Ovary (tissue), 9 donors: Measurements from ENCODE around the gene SLAMF9. TPM values are rescaled to one million over a fixed set of nuclear protein-coding genes. Genes with fewer than 3 reads are reported as not detected.

Source experiments
- DNase-seq, 5 donors: peaks; one replicate each; pipeline ENCODE4 v3.0.0-alpha.2; 2019 to 2020
- H3K27ac ChIP-seq, 2 donors: fragments of 200-600 bp; one replicate each; pipeline versions ENCODE4 v1.5.1 to v1.8.0; 2019 to 2022
- H3K27me3 ChIP-seq: fragments of 200-600 bp; one replicate; pipeline ENCODE4 v1.8.0; 2022
- H3K36me3 ChIP-seq: fragments of 200-600 bp; sonication (generic); one replicate; pipeline ENCODE4 v1.5.1; 2019
- H3K4me1 ChIP-seq: one replicate; pipeline ENCODE4 v1.8.1; 2013; ENCODE audit warnings: mild to moderate bottlenecking, moderate library complexity; ENCODE audit not compliant: insufficient read depth
- H3K4me3 ChIP-seq: fragments of 200-600 bp; sonication (generic); one replicate; pipeline ENCODE4 v1.5.1; 2017
- H3K9me3 ChIP-seq, 2 donors: fragments of 200-600 bp in 1 of 2; sonication (generic) in 1 of 2; one replicate each; pipeline versions ENCODE4 v1.5.1 to v1.8.1; 2013 to 2019; ENCODE audit warnings: mild to moderate bottlenecking in 1 of 2, moderate library complexity in 1 of 2
- EP300 ChIP-seq: sonication (generic); formaldehyde crosslinking; IDR thresholded peaks from one replicate; pipeline ENCODE4 v1.6.1; 2017; ENCODE audit warnings: antibody characterized with exemption
- POLR2A ChIP-seq: fragments of 450-650 bp; IDR thresholded peaks from one replicate; pipeline ENCODE4 v1.6.1; 2017; ENCODE audit warnings: antibody characterized with exemption, mild to moderate bottlenecking, moderate library complexity
- WGBS, 3 donors: extraction: QIAGEN DNeasy Blood & Tissue Kit in 1 of 3; methylation state at CpG; one replicate each; pipeline versions ENCODE4 v1.1.5 to v1.1.7; 2013 to 2017; 5-methylcytosine and 5-hydroxymethylcytosine counted together
- intact Hi-C, 4 donors: fragments of 100-400 bp; cut with DNase I; formaldehyde crosslinking; loops; one replicate each; pipeline versions ENCODE4 v1.11.0 to v1.15.1; 2022 to 2023
- polyA plus RNA-seq, 2 donors: library from polyadenylated mRNA; stranded (reverse); fragments of 200-250 nt in 1 of 2; fragments of 350-450 nt in 1 of 2; fragmentation: Illumina TruSeq in 1 of 2; extraction: RNeasy Lipid Tissue Mini Kit (QIAGEN cat#74804) in 1 of 2; gene quantifications; one replicate each; pipeline ENCODE4 v1.2.3, GENCODE V29; 2013 to 2014
- total RNA-seq, 7 donors: library from RNA; depleted of rRNA in 2 of 7; stranded (reverse); fragments of >200 nt in 2 of 7; fragmentation: NEBNext Ultra II Directional in 3 of 7; extraction: Animal tissue kit (Norgen Biotek cat#: 25700) in 3 of 7; gene quantifications; one replicate each; pipeline versions ENCODE4 v1.1.0 to v1.2.4, GENCODE V29; 2016 to 2023
- TF ChIP-seq, protein P1 (sequence below), 3 donors: fragments of 450-650 bp in 2 of 3; fragments of 200-600 bp in 1 of 3; IDR thresholded peaks; one replicate each; pipeline versions ENCODE4 v1.5.1 to v1.8.0; 2016 to 2022; ENCODE audit warnings: antibody characterized with exemption in 3 of 3, mild to moderate bottlenecking in 1 of 3
- donor health status: DM: no; HTN: no; CAD: no; lungs with moderate emphysema.
- donor health status: DM: no; HTN: no; CAD: no.
- donor health status: Bipolar disorder and iron deficiency.
- donor health status: DM: yes; HTN: yes; CAD: no.
- donor health status: DM: no; HTN: no; CAD: no.
- donor health status: DM: yes; HTN: yes; CAD: no.

SLAMF9 gene
- total and polyA plus RNA-seq, 9 donors = not detected

DNA sequence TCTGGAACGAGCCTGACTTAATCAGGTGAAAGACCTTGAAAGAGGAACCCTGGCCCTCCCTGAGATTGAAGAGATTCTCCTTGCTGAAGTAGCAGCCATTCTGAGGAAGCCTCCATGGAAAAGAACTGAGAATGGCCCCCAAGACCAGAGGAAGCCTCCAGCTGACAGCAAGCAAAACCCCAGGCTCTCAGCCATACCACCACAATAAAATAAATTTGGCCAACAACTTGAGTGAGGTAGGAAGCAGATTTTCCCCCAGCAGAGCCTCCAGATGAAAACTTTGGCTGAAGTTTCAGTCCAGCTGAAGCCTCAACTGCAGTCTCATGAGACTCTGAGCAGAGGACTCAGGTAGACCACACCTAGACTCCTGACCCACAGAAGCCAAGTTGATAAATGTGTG is 34.0 kb upstream of the SLAMF9 start:
- Histone ChIP-seq H3K27ac (no peak overlapping the region), H3K4me3 (no peak overlapping the region), H3K4me1 (no peaks in the 10 kb centered on the region), H3K9me3 (no peaks in the 10 kb centered on the region), H3K36me3 (no peaks in the 10 kb centered on the region), H3K27me3 (no peaks in the 10 kb centered on the region)
- DNase-seq = no peak
- intact Hi-C loops = no loop called here
- no peak for TF ChIP-seq EP300
- TF ChIP-seq, protein P1, sequence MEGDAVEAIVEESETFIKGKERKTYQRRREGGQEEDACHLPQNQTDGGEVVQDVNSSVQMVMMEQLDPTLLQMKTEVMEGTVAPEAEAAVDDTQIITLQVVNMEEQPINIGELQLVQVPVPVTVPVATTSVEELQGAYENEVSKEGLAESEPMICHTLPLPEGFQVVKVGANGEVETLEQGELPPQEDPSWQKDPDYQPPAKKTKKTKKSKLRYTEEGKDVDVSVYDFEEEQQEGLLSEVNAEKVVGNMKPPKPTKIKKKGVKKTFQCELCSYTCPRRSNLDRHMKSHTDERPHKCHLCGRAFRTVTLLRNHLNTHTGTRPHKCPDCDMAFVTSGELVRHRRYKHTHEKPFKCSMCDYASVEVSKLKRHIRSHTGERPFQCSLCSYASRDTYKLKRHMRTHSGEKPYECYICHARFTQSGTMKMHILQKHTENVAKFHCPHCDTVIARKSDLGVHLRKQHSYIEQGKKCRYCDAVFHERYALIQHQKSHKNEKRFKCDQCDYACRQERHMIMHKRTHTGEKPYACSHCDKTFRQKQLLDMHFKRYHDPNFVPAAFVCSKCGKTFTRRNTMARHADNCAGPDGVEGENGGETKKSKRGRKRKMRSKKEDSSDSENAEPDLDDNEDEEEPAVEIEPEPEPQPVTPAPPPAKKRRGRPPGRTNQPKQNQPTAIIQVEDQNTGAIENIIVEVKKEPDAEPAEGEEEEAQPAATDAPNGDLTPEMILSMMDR (IDR thresholded peaks at IDR 0.05) = no peak
- no peak for TF ChIP-seq POLR2A
- WGBS, 3 donors = 20 to 50% (median 27%) methylated on average over 1 of the region's 1 CpG

DNA sequence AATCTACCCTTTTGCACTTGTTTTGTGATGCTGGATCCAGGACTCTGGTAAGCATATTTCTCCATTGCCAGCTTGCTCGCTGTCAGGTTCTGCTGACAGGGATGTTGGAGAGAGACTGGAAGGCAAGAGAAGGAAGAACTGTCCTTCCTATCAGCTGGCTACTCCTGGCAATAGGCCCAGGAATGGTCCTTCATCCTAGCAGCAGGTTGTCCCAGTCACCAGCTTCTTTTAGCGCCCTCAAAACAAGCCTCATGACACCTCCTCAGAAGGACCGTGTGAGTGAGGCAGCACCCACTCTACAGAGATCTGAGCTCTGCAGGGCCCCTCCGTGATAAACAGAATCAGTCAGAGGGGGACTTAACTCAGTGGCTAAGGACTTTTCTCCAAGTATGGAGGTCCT is 33.1 kb upstream of the SLAMF9 start:
- no peaks in the 10 kb centered on the region for H3K36me3 ChIP-seq
- H3K27me3 ChIP-seq = no peaks in the 10 kb centered on the region
- DNase-seq = no peak
- no peak overlapping the region for H3K27ac ChIP-seq
- H3K4me3 ChIP-seq = no peak overlapping the region
- H3K4me1 ChIP-seq = no peaks in the 10 kb centered on the region
- intact Hi-C loops = no loop called here
- H3K9me3 ChIP-seq = no peaks in the 10 kb centered on the region
- 47 to 61% (median 48%) methylated on average over 4 of the region's 4 CpGs for WGBS, 3 donors
- TF ChIP-seq, protein P1 (IDR thresholded peaks at IDR 0.05) = no peak
- TF ChIP-seq POLR2A (no peak), EP300 (no peak)

DNA sequence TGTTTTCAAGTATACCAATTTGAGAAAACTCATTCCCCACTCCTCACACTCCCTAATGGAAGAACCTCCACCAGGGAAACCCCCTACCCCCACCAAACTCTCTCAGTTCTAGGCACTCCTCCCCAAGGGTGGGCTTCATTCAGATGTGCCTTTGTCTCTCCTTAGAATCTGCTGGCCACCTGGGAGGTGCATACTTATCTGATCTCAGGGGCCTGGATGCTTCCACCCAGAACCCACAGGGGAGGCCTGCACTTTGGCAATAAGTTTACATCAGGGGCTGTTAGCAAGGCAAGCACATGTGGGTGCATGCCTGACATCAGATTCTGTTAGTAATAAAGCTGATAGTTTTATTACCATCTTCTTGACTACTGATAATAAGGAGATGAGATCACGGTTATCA is 32.5 kb upstream of the SLAMF9 start:
- no peak overlapping the region for H3K4me3 ChIP-seq
- intact Hi-C loops = no loop called here
- no peaks in the 10 kb centered on the region for H3K36me3 ChIP-seq
- no peaks in the 10 kb centered on the region for H3K27me3 ChIP-seq
- DNase-seq = no peak
- H3K9me3 ChIP-seq = no peaks in the 10 kb centered on the region
- H3K4me1 ChIP-seq = no peaks in the 10 kb centered on the region
- H3K27ac ChIP-seq = no peak overlapping the region
- no peak for TF ChIP-seq POLR2A
- no peak for TF ChIP-seq EP300
- TF ChIP-seq, protein P1 (IDR thresholded peaks at IDR 0.05) = no peak
- WGBS, 3 donors = 69 to 88% (median 78%) methylated on average over 1 of the region's 1 CpG

DNA sequence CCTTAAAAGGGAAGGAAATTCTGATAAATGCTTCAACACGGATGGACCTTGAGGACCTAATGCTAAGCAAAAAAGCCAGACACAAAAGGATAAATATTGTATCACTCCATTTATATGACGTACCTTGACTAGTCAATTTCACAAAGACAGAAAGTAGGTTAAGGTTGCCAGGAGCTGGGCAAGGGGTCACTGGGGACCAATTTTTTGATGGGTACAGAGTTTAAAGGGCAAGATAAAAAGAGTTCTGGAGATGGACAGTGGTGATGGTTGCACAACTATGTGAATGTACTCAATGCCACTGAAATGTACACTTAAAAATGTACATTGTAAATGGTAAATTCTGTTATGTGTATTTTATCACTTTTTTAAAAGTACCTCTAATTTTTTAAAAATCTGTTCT is 32.1 kb upstream of the SLAMF9 start:
- no peaks in the 10 kb centered on the region for H3K4me1 ChIP-seq
- H3K9me3 ChIP-seq = no peaks in the 10 kb centered on the region
- no peaks in the 10 kb centered on the region for H3K36me3 ChIP-seq
- H3K4me3 ChIP-seq = no peak overlapping the region
- no peak overlapping the region for H3K27ac ChIP-seq
- H3K27me3 ChIP-seq = no peaks in the 10 kb centered on the region
- intact Hi-C loops = no loop called here
- WGBS, 3 donors = 54 to 77% (median 61%) methylated on average over 2 of the region's 2 CpGs
- DNase-seq = no peak
- TF ChIP-seq POLR2A (no peak), EP300 (no peak)
- TF ChIP-seq, protein P1 (IDR thresholded peaks at IDR 0.05) = no peak

DNA sequence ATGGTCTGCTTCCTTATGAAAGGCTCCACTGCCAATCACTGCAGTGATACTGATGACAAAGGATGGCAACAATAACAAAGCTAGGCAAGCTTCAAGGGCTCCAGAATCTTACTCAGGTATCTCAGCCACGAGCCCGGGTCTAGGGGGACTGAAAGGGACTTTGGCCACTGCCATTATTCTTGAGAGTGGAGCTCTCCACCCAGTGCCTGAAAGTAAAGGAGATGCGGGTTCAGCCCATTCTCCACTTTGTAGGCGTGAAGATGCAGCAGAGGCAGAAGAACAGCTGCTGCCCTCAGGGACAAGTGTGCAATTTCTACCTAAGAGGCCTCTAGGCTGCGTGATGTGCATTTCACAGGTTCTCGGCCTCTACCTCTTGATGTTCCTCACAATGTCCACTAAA is 31.4 kb upstream of the SLAMF9 start:
- 88 to 91% (median 89%) methylated on average over 6 of the region's 6 CpGs for WGBS, 3 donors
- Histone ChIP-seq H3K36me3 (no peaks in the 10 kb centered on the region), H3K27ac (no peak overlapping the region), H3K27me3 (no peaks in the 10 kb centered on the region), H3K4me3 (no peak overlapping the region), H3K4me1 (no peaks in the 10 kb centered on the region), H3K9me3 (no peaks in the 10 kb centered on the region)
- TF ChIP-seq, protein P1 (IDR thresholded peaks at IDR 0.05) = no peak
- TF ChIP-seq POLR2A (no peak), EP300 (no peak)
- DNase-seq = no peak
- intact Hi-C loops = no loop called here
